Lower leg skin (tissue), 3 donors: Measurements from ENCODE around the gene RAB39A.

Source experiments
- POLR2A ChIP-seq, 2 donors: fragments of 450-650 bp; IDR thresholded peaks; one replicate each; pipeline ENCODE4 v1.6.1; 2016 to 2017; ENCODE audit warnings: antibody characterized with exemption in 2 of 2, mild to moderate bottlenecking in 1 of 2, moderate library complexity in 1 of 2
- TF ChIP-seq, protein P1 (sequence below), 3 donors: fragments of 450-650 bp; IDR thresholded peaks; one replicate each; pipeline ENCODE4 v1.5.1; 2016; ENCODE audit warnings: antibody characterized with exemption in 3 of 3, mild to moderate bottlenecking in 3 of 3, moderate library complexity in 2 of 3

DNA sequence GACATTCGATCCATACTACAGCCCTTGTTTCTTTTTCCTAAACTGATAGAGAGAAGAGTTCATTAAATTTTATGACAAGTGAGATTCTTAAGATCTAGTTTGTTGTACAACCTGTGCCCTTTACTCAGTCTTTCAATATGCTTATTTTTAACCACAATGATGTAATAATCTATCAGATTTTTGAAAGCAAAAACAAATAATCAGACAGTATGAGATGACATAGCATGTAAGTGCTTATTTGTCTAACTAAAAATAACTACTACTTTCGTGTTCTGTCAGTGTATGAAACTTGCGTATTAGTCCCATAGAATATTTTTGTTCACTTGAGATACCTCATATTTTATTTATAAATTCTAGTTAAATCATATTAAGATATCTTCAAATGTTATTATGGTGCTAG lies 33.2 kb downstream of the RAB39A start:
- TF ChIP-seq, protein P1, sequence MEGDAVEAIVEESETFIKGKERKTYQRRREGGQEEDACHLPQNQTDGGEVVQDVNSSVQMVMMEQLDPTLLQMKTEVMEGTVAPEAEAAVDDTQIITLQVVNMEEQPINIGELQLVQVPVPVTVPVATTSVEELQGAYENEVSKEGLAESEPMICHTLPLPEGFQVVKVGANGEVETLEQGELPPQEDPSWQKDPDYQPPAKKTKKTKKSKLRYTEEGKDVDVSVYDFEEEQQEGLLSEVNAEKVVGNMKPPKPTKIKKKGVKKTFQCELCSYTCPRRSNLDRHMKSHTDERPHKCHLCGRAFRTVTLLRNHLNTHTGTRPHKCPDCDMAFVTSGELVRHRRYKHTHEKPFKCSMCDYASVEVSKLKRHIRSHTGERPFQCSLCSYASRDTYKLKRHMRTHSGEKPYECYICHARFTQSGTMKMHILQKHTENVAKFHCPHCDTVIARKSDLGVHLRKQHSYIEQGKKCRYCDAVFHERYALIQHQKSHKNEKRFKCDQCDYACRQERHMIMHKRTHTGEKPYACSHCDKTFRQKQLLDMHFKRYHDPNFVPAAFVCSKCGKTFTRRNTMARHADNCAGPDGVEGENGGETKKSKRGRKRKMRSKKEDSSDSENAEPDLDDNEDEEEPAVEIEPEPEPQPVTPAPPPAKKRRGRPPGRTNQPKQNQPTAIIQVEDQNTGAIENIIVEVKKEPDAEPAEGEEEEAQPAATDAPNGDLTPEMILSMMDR (IDR thresholded peaks at IDR 0.05) = no peak
- no peak for TF ChIP-seq POLR2A (IDR thresholded peaks at IDR 0.05)
